Heart right ventricle (tissue), 16 donors: Measurements from ENCODE around the gene SFN. TPM values are rescaled to one million over a fixed set of nuclear protein-coding genes. Genes with fewer than 3 reads are reported as not detected.
"Not testable (repeated sequence)": the region's sequence is repeated elsewhere in the genome, so short reads cannot be mapped to it uniquely, and the experiment has no call there.

Source experiments
- ATAC-seq, 8 donors: fragments of 200-7000 bp; cut with Tn5 transposase; one replicate each; pipeline ENCODE4 v1.9.1; 2020; ENCODE audit warnings: mild to moderate bottlenecking in 8 of 8, moderate library complexity in 8 of 8, moderate number of reproducible peaks in 1 of 8
- DNase-seq, 2 donors: peaks; one replicate each; pipeline ENCODE4 v3.0.0-alpha.2; 2020
- H3K27ac ChIP-seq, 10 donors: fragments of 200-600 bp; sonication (generic) in 2 of 10; one replicate each; pipeline versions ENCODE4 v1.5.0 to v1.8.0; 2020 to 2022; ENCODE audit warnings: mild to moderate bottlenecking in 3 of 10
- H3K27me3 ChIP-seq, 7 donors: fragments of 200-600 bp; one replicate each; pipeline ENCODE4 v1.8.0; 2021 to 2022; ENCODE audit warnings: mild to moderate bottlenecking in 2 of 7
- H3K36me3 ChIP-seq, 9 donors: fragments of 200-600 bp; sonication (generic) in 1 of 9; one replicate each; pipeline versions ENCODE4 v1.5.0 to v1.8.0; 2020 to 2022; ENCODE audit warnings: mild to moderate bottlenecking in 2 of 9
- H3K4me1 ChIP-seq, 9 donors: fragments of 200-600 bp; sonication (generic) in 1 of 9; one replicate each; pipeline versions ENCODE4 v1.5.0 to v1.8.0; 2020 to 2022; ENCODE audit warnings: mild to moderate bottlenecking in 4 of 9
- H3K4me3 ChIP-seq, 10 donors: fragments of 200-600 bp; sonication (generic) in 2 of 10; one replicate each; pipeline versions ENCODE4 v1.5.0 to v1.8.0; 2020 to 2022; ENCODE audit warnings: mild to moderate bottlenecking in 7 of 10, moderate library complexity in 2 of 10
- H3K9me3 ChIP-seq, 11 donors: fragments of 200-600 bp in 10 of 11; sonication (generic) in 2 of 11; one replicate each; pipeline versions ENCODE4 v1.5.0 to v1.8.0; 2013 to 2022; ENCODE audit warnings: mild to moderate bottlenecking in 2 of 11, control low read depth in 1 of 11, moderate library complexity in 1 of 11
- CTCF ChIP-seq, 9 donors: fragments of 200-600 bp; sonication (generic) in 2 of 9; IDR thresholded peaks; one replicate each; pipeline versions ENCODE4 v1.5.0 to v1.8.0; 2021 to 2022; ENCODE audit warnings: antibody characterized with exemption in 9 of 9, mild to moderate bottlenecking in 5 of 9, moderate library complexity in 1 of 9
- WGBS, 2 donors: extraction: QIAGEN DNeasy Blood & Tissue Kit; methylation state at CpG; one replicate each; pipeline ENCODE4 v1.1.7; 2013; ENCODE audit warnings: inconsistent platforms in 1 of 2; 5-methylcytosine and 5-hydroxymethylcytosine counted together
- intact Hi-C, 10 donors: fragments of 100-400 bp; cut with DNase I; formaldehyde crosslinking; loops; one replicate each; pipeline versions ENCODE4 v1.11.1 to v1.14.2; 2022
- polyA plus RNA-seq, 2 donors: library from polyadenylated mRNA; stranded (reverse); fragments of 200-250 nt; gene quantifications; one replicate each; pipeline ENCODE4 v1.2.3, GENCODE V29; 2013
- total RNA-seq, 10 donors: library from RNA; stranded (reverse); fragmentation: NEBNext Ultra II Directional in 3 of 10; extraction: Animal tissue kit (Norgen Biotek cat#: 25700) in 3 of 10; gene quantifications; one replicate each; pipeline versions ENCODE4 v1.2.1 to v1.2.4, GENCODE V29; 2021 to 2023
- donor health status: Arrhythmogenic right ventricular cardiomyopathy.
- donor health status: ischemic (EF 13 %, LVEDD 7.1; RV severe dilation, severe dysfunction).
- donor health status: healthy with polysubstance abuse.
- donor health status: DM: no; HTN: yes; CAD: no.
- donor health status: DM: no; HTN: no; CAD: no.
- donor health status: ischemic (EF 25% LVEDD 6.9; RV normal size, moderate dysfunction).
- donor health status: ischemic (EF 25% LVEDD 5.7; RV mildly dilated, moderate dysfunction).
- donor health status: healthy.
- donor health status: DM: yes; HTN: yes; CAD: no.
- donor health status: Ischemic cardiomyopathy.
- donor health status: ischemic (EF 35%, LVEDD 5.7; RV mildly dilated, moderate dysfunction).
- donor health status: nonischemic (EF 11% LVEDD 7.7; RV severe dilation, severe dysfunction).
- donor health status: DM: yes; HTN: yes; CAD: no.
- donor health status: PGD.
- donor health status: ischemic (EF 29% LVEDD 5.4; RV normal size, mild dysfunction).
- donor health status: nonischemic (EF 23%, LVEDD 6.1; RV moderate dilation, normal function).

Gene SFN
- total and polyA plus RNA-seq, 12 donors: 0.19 to 0.42 TPM; not detected in 10

GRCh38 chr1:26831546-26832248 is 31.3 kb upstream of the SFN start:
- DNase-seq (no peak), ATAC-seq (no peak)
- peaks cover 12 to 55% (median 27%) of the 10 kb centered on the region in 9 donors for H3K4me1 ChIP-seq
- no peaks in the 10 kb centered on the region for H3K27me3 ChIP-seq
- intact Hi-C loops: no loop called here
- 75% methylated on average over 3 of the region's 3 CpGs for WGBS, 2 donors
- H3K27ac ChIP-seq: peak overlapping the region in 2 of 10 donors; percentile 29 to 88
- no peak for TF ChIP-seq CTCF (IDR thresholded peaks at IDR 0.05)
- H3K36me3 ChIP-seq: peaks cover 0 to 68% (median 25%) of the 10 kb centered on the region in 9 donors
- H3K9me3 ChIP-seq: no peaks in the 10 kb centered on the region
- H3K4me3 ChIP-seq: no peak overlapping the region

GRCh38 chr1:26832249-26832960 is 30.5 kb upstream of the SFN start:
- intact Hi-C loops: no loop called here
- peaks cover 0 to 71% (median 25%) of the 10 kb centered on the region in 9 donors for H3K36me3 ChIP-seq
- WGBS, 2 donors: 90 to 93% methylated on average over 16 of the region's 16 CpGs

GRCh38 chr1:26833432-26834405 is 29.2 kb upstream of the SFN start:
- peak overlapping the region in 2 of 10 donors; percentile 36 to 88 for H3K27ac ChIP-seq
- H3K4me3 ChIP-seq: peak overlapping the region in 1 of 10 donors; percentile 2
- TF ChIP-seq CTCF (IDR thresholded peaks at IDR 0.05): peak in 1 of 9 donors; percentile 14
- peaks cover 2 to 47% (median 14%) of the 10 kb centered on the region in 9 donors for H3K4me1 ChIP-seq
- WGBS, 2 donors: 83 to 90% methylated on average over 23 of the region's 23 CpGs
- ATAC-seq (peak in 7 of 8 donors; percentile 35 to 55 (median 41)), DNase-seq (no peak)
- intact Hi-C loops: no loop called here
- H3K27me3 ChIP-seq: no peaks in the 10 kb centered on the region
- H3K9me3 ChIP-seq: no peaks in the 10 kb centered on the region
- peaks cover 0 to 84% (median 25%) of the 10 kb centered on the region in 9 donors for H3K36me3 ChIP-seq

More at GRCh38 chr1:26832249-26832960, 30.5 kb upstream of the SFN start:
- no peak for TF ChIP-seq CTCF (IDR thresholded peaks at IDR 0.05)
- Histone ChIP-seq H3K27me3 (no peaks in the 10 kb centered on the region), H3K27ac (peak overlapping the region in 2 of 10 donors; percentile 29 to 88), H3K4me3 (no peak overlapping the region), H3K9me3 (no peaks in the 10 kb centered on the region), H3K4me1 (peaks cover 11 to 53% (median 27%) of the 10 kb centered on the region in 9 donors)
- DNase-seq: no peak
- no peak for ATAC-seq

- H3K4me3 ChIP-seq, intact Hi-C loops, H3K27ac ChIP-seq, H3K9me3 ChIP-seq, H3K27me3 ChIP-seq, DNase-seq, ATAC-seq: not testable (repeated sequence)
- WGBS, 2 donors: 95 to 96% methylated on average over 5 of the region's 5 CpGs
- Histone ChIP-seq H3K36me3 (peaks cover 0 to 98% (median 20%) of the 10 kb centered on the region in 9 donors), H3K4me1 (peaks cover 0 to 27% (median 0%) of the 10 kb centered on the region in 9 donors)
These were observed 25.3 kb upstream of the SFN start for GRCh38 chr1:26837665-26838064.
